HG02571 (cell line): ENCODE results near the gene PRAME.
"Not testable (repeated sequence)": the region's sequence is repeated elsewhere in the genome, so short reads cannot be mapped to it uniquely, and the experiment has no call there.

Experiments used
- ATAC-seq: cut with Tn5 transposase; IDR thresholded peaks from one replicate; pipeline ENCODE4 v1.9.1; 2021; ENCODE audit warnings: mild to moderate bottlenecking, moderate library complexity; ENCODE audit not compliant: unreplicated experiment

Gene PRAME

GRCh38 chr22:22553141-22553540 lies 5.9 kb downstream of the PRAME start:
- ATAC-seq: no peak

- no peak for ATAC-seq
These were observed 6.4 kb downstream of the PRAME start for GRCh38 chr22:22552630-22553029.

- ATAC-seq: no peak
These were observed 8.2 kb downstream of the PRAME start for GRCh38 chr22:22550789-22551434.

GRCh38 chr22:22548910-22549309 lies 10.2 kb downstream of the PRAME start:
- no peak for ATAC-seq

- no peak for ATAC-seq
These were observed 10.7 kb downstream of the PRAME start for GRCh38 chr22:22548317-22548716.

- ATAC-seq: no peak
These were observed 11.3 kb downstream of the PRAME start for GRCh38 chr22:22547692-22548300.

- ATAC-seq: no peak
These were observed 11.8 kb downstream of the PRAME start for GRCh38 chr22:22547226-22547625.

- ATAC-seq: no peak
These were observed 12.6 kb downstream of the PRAME start for GRCh38 chr22:22546490-22546889.

GRCh38 chr22:22545084-22545483 lies 14.0 kb downstream of the PRAME start:
- ATAC-seq: no peak

- ATAC-seq: no peak
These were observed 20.7 kb downstream of the PRAME start for GRCh38 chr22:22538226-22538989.

GRCh38 chr22:22536916-22537315 lies 22.1 kb downstream of the PRAME start:
- ATAC-seq: no peak

- no peak for ATAC-seq
These were observed 22.6 kb downstream of the PRAME start for GRCh38 chr22:22536515-22536914.

- no peak for ATAC-seq
These were observed 23.4 kb downstream of the PRAME start for GRCh38 chr22:22535662-22536061.

- no peak for ATAC-seq
These were observed 24.3 kb downstream of the PRAME start for GRCh38 chr22:22534604-22535415.

- ATAC-seq: no peak
These were observed 25.2 kb downstream of the PRAME start for GRCh38 chr22:22533863-22534262.

- ATAC-seq: no peak
These were observed 25.6 kb downstream of the PRAME start for GRCh38 chr22:22533417-22533816.

GRCh38 chr22:22532547-22533071 lies 26.5 kb downstream of the PRAME start:
- ATAC-seq: not testable (repeated sequence)

- ATAC-seq: no peak
These were observed 27.1 kb downstream of the PRAME start for GRCh38 chr22:22531770-22532546.

- ATAC-seq: no peak
These were observed 30.3 kb downstream of the PRAME start for GRCh38 chr22:22528780-22529179.

GRCh38 chr22:22527312-22527711 lies 31.8 kb downstream of the PRAME start:
- ATAC-seq: no peak
